Endodermal cell (in vitro differentiated cells): ENCODE measurements around the gene UGCG. TPM values are rescaled to one million over a fixed set of nuclear protein-coding genes. Genes with fewer than 3 reads are reported as not detected.

Experiments
- DNase-seq: peaks from one replicate; pipeline ENCODE4 v3.0.0-alpha.2; 2017
- H3K27ac ChIP-seq: 2 replicates; pipeline ENCODE4 v1.5.1; 2013; ENCODE audit warnings: mild to moderate bottlenecking, low read depth, low read length, moderate library complexity
- H3K27me3 ChIP-seq: 2 replicates; pipeline ENCODE4 v1.6.1; 2013; ENCODE audit warnings: mild to moderate bottlenecking, low read length, moderate library complexity; ENCODE audit not compliant: insufficient read depth, control insufficient read depth, poor library complexity, severe bottlenecking
- H3K36me3 ChIP-seq: 2 replicates; pipeline ENCODE4 v1.7.0; 2013; ENCODE audit warnings: mild to moderate bottlenecking, low read length, moderate library complexity; ENCODE audit not compliant: control insufficient read depth, insufficient read depth
- H3K4me1 ChIP-seq: one replicate; pipeline ENCODE4 v1.7.0; 2013; ENCODE audit warnings: low read length; ENCODE audit not compliant: control insufficient read depth, insufficient read depth
- H3K4me3 ChIP-seq: 2 replicates; pipeline ENCODE4 v1.5.1; 2013; ENCODE audit warnings: mild to moderate bottlenecking, low read length, moderate library complexity
- H3K9ac ChIP-seq: 2 replicates; pipeline ENCODE4 v1.6.1; 2013; ENCODE audit warnings: mild to moderate bottlenecking, low read length, moderate library complexity; ENCODE audit not compliant: poor library complexity, severe bottlenecking; ENCODE audit errors: extremely low read depth
- H3K9me3 ChIP-seq: 2 replicates; pipeline ENCODE4 v1.6.1; 2013; ENCODE audit warnings: mild to moderate bottlenecking, low read length, moderate library complexity; ENCODE audit not compliant: control insufficient read depth
- H3K27ac Mint-ChIP-seq: 2 replicates; pipeline ENCODE4 v1.8.0; 2020; ENCODE audit warnings: mixed read lengths
- H3K27me3 Mint-ChIP-seq: 2 replicates; pipeline ENCODE4 v1.8.0; 2021; ENCODE audit warnings: mild to moderate bottlenecking, mixed read lengths; ENCODE audit not compliant: insufficient read depth
- H3K36me3 Mint-ChIP-seq: 2 replicates; pipeline ENCODE4 v1.8.0; 2020; ENCODE audit warnings: low read depth, mixed read lengths
- H3K4me1 Mint-ChIP-seq: 2 replicates; pipeline ENCODE4 v1.8.0; 2020; ENCODE audit warnings: mixed read lengths
- H3K4me3 Mint-ChIP-seq: 2 replicates; pipeline ENCODE4 v1.8.0; 2020; ENCODE audit warnings: mild to moderate bottlenecking, moderate library complexity, mixed read lengths
- H3K9me3 Mint-ChIP-seq: 2 replicates; pipeline ENCODE4 v1.8.0; 2020; ENCODE audit warnings: mild to moderate bottlenecking, mixed read lengths
- CTCF ChIP-seq: fragments of 200-600 bp; sonication (generic); conservative IDR thresholded peaks from 2 replicates; pipeline ENCODE4 v1.5.0; 2021; ENCODE audit warnings: antibody characterized with exemption, mild to moderate bottlenecking
- WGBS, 2 experiments: methylation state at CpG; one replicate each; pipeline versions ENCODE4 v1.1.5 to v1.1.7; 2013; ENCODE audit warnings: missing lambda C conversion rate in 2 of 2, mixed read lengths in 1 of 2; ENCODE audit not compliant: insufficient coverage in 1 of 2, insufficient read length in 1 of 2; 5-methylcytosine and 5-hydroxymethylcytosine counted together
- total RNA-seq, 2 donors: library from RNA; stranded (reverse); fragmentation: NEBNext Ultra II Directional in 1 of 2; extraction: Animal tissue kit (Norgen Biotek cat#: 25700) in 1 of 2; gene quantifications; 2 replicates in 1 of 2; 3 replicates in 1 of 2; pipeline ENCODE4 v1.2.1, GENCODE V29; 2021

The UGCG gene
- total RNA-seq, 2 donors from 2014 or later = 20.0 to 22.4 TPM

GRCh38 chr9:111891910-111892499 lies 4.6 kb upstream of the UGCG start:
- Mint-ChIP-seq H3K9me3 (peaks cover 3% of the 10 kb centered on the region), H3K4me1 (peaks cover 7% of the 10 kb centered on the region), H3K27ac (no peak overlapping the region), H3K4me3 (no peak overlapping the region), H3K27me3 (peaks cover 2% of the 10 kb centered on the region), H3K36me3 (peaks cover 3% of the 10 kb centered on the region)
- H3K27me3 ChIP-seq = no peaks in the 10 kb centered on the region
- no peak overlapping the region for H3K27ac ChIP-seq
- no peak overlapping the region for H3K4me3 ChIP-seq
- 94 to 97% methylated on average over 6 to 11 of the region's 11 CpGs for WGBS, 2 experiments
- H3K36me3 ChIP-seq = no peaks in the 10 kb centered on the region
- H3K9me3 ChIP-seq = no peaks in the 10 kb centered on the region
- no peak for DNase-seq
- H3K9ac ChIP-seq = no peak overlapping the region
- TF ChIP-seq CTCF = no peak
- no peaks in the 10 kb centered on the region for H3K4me1 ChIP-seq

GRCh38 chr9:111896942-111897600 lies 457 bp downstream of the UGCG start:
- Histone ChIP-seq H3K9me3 (no peaks in the 10 kb centered on the region), H3K4me3 (peak overlapping the region; percentile 95), H3K27me3 (no peaks in the 10 kb centered on the region), H3K36me3 (no peaks in the 10 kb centered on the region), H3K27ac (peak overlapping the region; percentile 84), H3K4me1 (no peaks in the 10 kb centered on the region), H3K9ac (peak overlapping the region; percentile 66)
- no peaks in the 10 kb centered on the region for H3K9me3 Mint-ChIP-seq
- 0 to 2% methylated on average over 19 to 67 of the region's 68 CpGs for WGBS, 2 experiments
- H3K27ac Mint-ChIP-seq = no peak overlapping the region
- peak; percentile 86 for DNase-seq
- TF ChIP-seq CTCF = peak; percentile 33
- H3K4me1 Mint-ChIP-seq = peaks cover 3% of the 10 kb centered on the region
- no peaks in the 10 kb centered on the region for H3K36me3 Mint-ChIP-seq
- H3K4me3 Mint-ChIP-seq = no peak overlapping the region
- no peaks in the 10 kb centered on the region for H3K27me3 Mint-ChIP-seq

DNA sequence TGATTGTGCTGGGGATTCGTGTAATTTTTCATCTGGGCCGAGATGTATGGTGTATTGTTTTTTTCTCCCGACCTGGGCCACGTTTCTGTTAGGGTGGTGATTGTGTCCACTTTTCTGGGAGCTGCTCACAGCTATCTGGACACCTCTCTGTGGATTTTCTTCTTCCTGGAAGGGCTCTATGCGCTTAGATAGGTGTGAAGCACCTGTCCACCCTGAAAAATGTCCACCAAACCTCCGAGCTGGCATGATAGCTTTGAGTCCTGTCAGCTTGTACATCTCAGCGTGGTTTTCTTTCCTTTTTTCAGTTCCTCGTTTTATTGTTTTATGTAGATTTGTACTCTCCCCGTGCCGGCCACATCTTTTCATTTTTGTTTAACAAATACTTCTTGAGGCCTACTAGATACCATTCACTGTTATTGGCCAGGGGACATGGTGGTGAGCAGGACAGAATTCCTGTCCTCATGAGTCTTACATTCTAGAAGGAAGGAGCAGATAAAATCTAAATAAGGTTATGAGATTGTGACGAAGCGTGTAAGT lies 1.1 kb downstream of the UGCG start:
- TF ChIP-seq CTCF = no peak
- H3K4me3 Mint-ChIP-seq = no peak overlapping the region
- 20 to 32% methylated on average over 8 to 12 of the region's 12 CpGs for WGBS, 2 experiments

More for the DNA sequence above, 1.1 kb downstream of the UGCG start:
- H3K36me3 Mint-ChIP-seq = no peaks in the 10 kb centered on the region
- peak overlapping the region; percentile 66 for H3K9ac ChIP-seq
- no peaks in the 10 kb centered on the region for H3K4me1 Mint-ChIP-seq
- peak overlapping the region; percentile 95 for H3K4me3 ChIP-seq
- no peak overlapping the region for H3K27ac Mint-ChIP-seq
- H3K36me3 ChIP-seq = no peaks in the 10 kb centered on the region
- no peaks in the 10 kb centered on the region for H3K4me1 ChIP-seq
- peak overlapping the region; percentile 84 for H3K27ac ChIP-seq
- H3K9me3 ChIP-seq = no peaks in the 10 kb centered on the region
- no peaks in the 10 kb centered on the region for H3K9me3 Mint-ChIP-seq
- H3K27me3 ChIP-seq = no peaks in the 10 kb centered on the region
- DNase-seq = no peak
- H3K27me3 Mint-ChIP-seq = no peaks in the 10 kb centered on the region
